GM23248 (cell line): Measurements from ENCODE around the gene ATP4A. TPM values are rescaled to one million over a fixed set of nuclear protein-coding genes. Genes with fewer than 3 reads are reported as not detected.

Experiments
- DNase-seq: peaks from one replicate; pipeline ENCODE4 v3.0.0-alpha.2; 2015
- H2AFZ ChIP-seq: fragments of 200-600 bp; sonication (generic); 2 replicates; pipeline ENCODE4 v1.6.1; 2016; ENCODE audit warnings: antibody characterized with exemption
- H3F3A ChIP-seq: fragments of 200-600 bp; sonication (generic); 2 replicates; pipeline ENCODE4 v1.6.1; 2016; ENCODE audit warnings: mild to moderate bottlenecking, antibody characterized with exemption, mixed run types; ENCODE audit not compliant: insufficient read depth
- H3K27ac ChIP-seq: fragments of 200-600 bp; sonication (generic); 2 replicates; pipeline ENCODE4 v1.5.1; 2016; ENCODE audit warnings: mild to moderate bottlenecking
- H3K27me3 ChIP-seq: fragments of 200-600 bp; sonication (generic); replicated peaks from 2 replicates; pipeline ENCODE4 v1.6.1; 2016; ENCODE audit warnings: mild to moderate bottlenecking; ENCODE audit not compliant: insufficient read depth
- H3K36me3 ChIP-seq: fragments of 200-600 bp; sonication (generic); 2 replicates; pipeline ENCODE4 v1.6.1; 2016; ENCODE audit warnings: low read depth, mild to moderate bottlenecking
- H3K4me1 ChIP-seq: fragments of 200-600 bp; sonication (generic); 2 replicates; pipeline ENCODE4 v1.6.1; 2016; ENCODE audit warnings: mild to moderate bottlenecking; ENCODE audit not compliant: insufficient read depth
- H3K4me2 ChIP-seq: fragments of 200-600 bp; sonication (generic); one replicate; pipeline ENCODE4 v1.6.1; 2016; ENCODE audit warnings: mild to moderate bottlenecking; ENCODE audit not compliant: unreplicated experiment
- H3K4me3 ChIP-seq: fragments of 200-600 bp; sonication (generic); 2 replicates; pipeline ENCODE4 v1.5.1; 2016; ENCODE audit warnings: mild to moderate bottlenecking
- H3K79me2 ChIP-seq: fragments of 200-600 bp; sonication (generic); 2 replicates; pipeline ENCODE4 v1.6.1; 2016; ENCODE audit warnings: mild to moderate bottlenecking; ENCODE audit not compliant: insufficient read depth
- H3K9ac ChIP-seq: fragments of 200-600 bp; sonication (generic); 2 replicates; pipeline ENCODE4 v1.6.1; 2016; ENCODE audit warnings: mild to moderate bottlenecking
- H3K9me2 ChIP-seq: fragments of 200-600 bp; sonication (generic); 2 replicates; pipeline ENCODE4 v1.6.1; 2016; ENCODE audit warnings: mixed run types, mild to moderate bottlenecking, moderate library complexity; ENCODE audit not compliant: insufficient read depth
- H3K9me3 ChIP-seq: fragments of 200-600 bp; sonication (generic); one replicate; pipeline ENCODE4 v1.6.1; 2017; ENCODE audit warnings: low read depth
- H4K20me1 ChIP-seq: fragments of 200-600 bp; sonication (generic); 2 replicates; pipeline ENCODE4 v1.6.0; 2016; ENCODE audit not compliant: insufficient read depth
- EZH2 ChIP-seq: fragments of 200-600 bp; sonication (generic); IDR thresholded peaks from 2 replicates; pipeline ENCODE4 v1.6.1; 2018; ENCODE audit warnings: antibody characterized with exemption, mild to moderate bottlenecking; ENCODE audit not compliant: insufficient read depth, poor library complexity, severe bottlenecking
- EZH2phosphoT487 ChIP-seq: fragments of 200-600 bp; sonication (generic); IDR thresholded peaks from 2 replicates; pipeline ENCODE4 v1.6.1; 2018; ENCODE audit warnings: antibody characterized with exemption, moderate library complexity, mild to moderate bottlenecking, low read depth; ENCODE audit not compliant: insufficient read depth
- WGBS, 2 experiments: methylation state at CpG; one replicate each; pipeline ENCODE4 v1.1.6; 2015 to 2017; ENCODE audit warnings: low lambda C conversion rate in 2 of 2, low coverage in 1 of 2; ENCODE audit errors: missing lambda C conversion rate in 2 of 2; 5-methylcytosine and 5-hydroxymethylcytosine counted together
- in situ Hi-C: fragments of 300-500 bp; cut with MboI; formaldehyde crosslinking; loops from 2 replicates; pipeline ENCODE4 v1.15.0; 2020
- polyA plus RNA-seq: library from polyadenylated mRNA; unstranded; fragments of >200 nt; fragmentation: Nextera tagmentation; extraction: Ambion mirVana; gene quantifications from 2 replicates; pipeline ENCODE4 v1.2.1, GENCODE V29; 2016
- total RNA-seq: library from RNA; depleted of rRNA; stranded (reverse); fragments of >200 nt; shearing (Covaris generic); gene quantifications from 2 replicates; pipeline ENCODE4 v1.2.3, GENCODE V29; 2014; rRNA removed

Gene ATP4A
- total RNA-seq = not detected in 2 replicates
- not detected in 2 replicates for polyA plus RNA-seq

- Histone ChIP-seq H3K27me3 (0 out of 2 replicates have a peak, but pooled peaks cover 14% of the 10 kb centered on the region), H3K4me2 (no peak within 1 kb of the TSS), H3K4me1 (no peaks in the 10 kb centered on the region), H3K9me2 (no peaks in the 10 kb centered on the region), H3K36me3 (no peaks in the 10 kb centered on the region), H3K79me2 (no peaks in the 10 kb centered on the region), H3K9ac (no peak within 1 kb of the TSS), H3F3A (no peaks in the 10 kb centered on the region), H4K20me1 (no peaks in the 10 kb centered on the region), H3K4me3 (no peak within 1 kb of the TSS), H3K9me3 (no peaks in the 10 kb centered on the region), H2AFZ (no peak within 1 kb of the TSS), H3K27ac (no peak within 1 kb of the TSS)
- no peak for TF ChIP-seq EZH2
- TF ChIP-seq EZH2phosphoT487 = no peak
- no peak for DNase-seq
- in situ Hi-C loops = no loop called here
- 45 to 51% methylated on average over 14 to 15 of the region's 15 CpGs for WGBS, 2 experiments
These were observed at the start of gene ATP4A for GRCh38 chr19:35563207-35563829. Gene ATP4A, minus strand, starts transcription at chr19:35563658. Its CDS starts 29 bp downstream, at chr19:35563629.

DNA sequence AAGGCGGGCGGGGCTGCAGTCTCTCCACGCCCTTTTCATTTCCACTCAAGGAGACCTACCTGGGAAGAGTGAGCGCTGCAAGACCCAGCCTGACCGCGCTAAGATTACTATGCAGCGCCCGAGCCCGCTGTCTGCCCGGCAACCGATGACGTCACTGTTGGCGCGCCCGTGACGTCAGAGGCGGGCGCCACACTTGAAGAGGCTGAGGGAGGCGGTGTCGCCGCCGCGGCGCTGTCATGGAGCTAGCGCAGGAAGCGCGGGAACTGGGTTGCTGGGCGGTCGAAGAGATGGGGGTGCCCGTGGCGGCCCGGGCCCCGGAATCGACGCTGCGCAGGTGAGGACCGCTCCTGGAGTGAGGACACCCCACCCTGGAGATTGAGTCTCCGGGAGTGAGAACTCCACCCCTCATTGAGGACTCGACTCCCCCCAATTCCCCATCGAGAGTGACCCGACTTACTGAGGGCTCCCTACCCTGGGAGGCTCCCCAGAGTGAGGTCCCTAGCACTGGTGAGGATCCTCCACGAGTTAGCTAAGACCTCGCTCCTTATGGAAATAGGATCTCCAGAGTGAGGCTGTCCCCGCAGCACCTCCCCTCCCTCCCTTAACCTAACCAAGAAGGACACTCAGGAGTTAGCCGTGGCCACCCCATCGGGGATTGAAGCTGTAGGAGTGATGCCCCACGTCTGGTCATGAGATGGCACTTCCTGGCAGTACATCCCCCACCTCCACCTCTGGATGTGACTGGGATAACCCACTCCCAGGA lies 49.3 kb upstream of the ATP4A start, which contains the start of gene HAUS5:
TSS of gene HAUS5 (plus strand) at position 177 of the 763 bp plus-strand sequence. CDS start at position 237, 60 bp downstream.
- WGBS, 2 experiments = 1% methylated on average over 47 of the region's 47 CpGs
- H3K27ac ChIP-seq = no peak within 1 kb of the TSS
- peak within 1 kb of the TSS; percentile 87 for H3K9ac ChIP-seq
- peak within 1 kb of the TSS; percentile 88 for H3K4me2 ChIP-seq
- no peaks in the 10 kb centered on the region for H3F3A ChIP-seq
- no peaks in the 10 kb centered on the region for H3K9me2 ChIP-seq
- H3K36me3 ChIP-seq = no peaks in the 10 kb centered on the region
- no peaks in the 10 kb centered on the region for H3K27me3 ChIP-seq
- peak; percentile 93 for DNase-seq
- in situ Hi-C loops = no loop called here
- peak within 1 kb of the TSS; percentile 90 for H3K4me3 ChIP-seq
- no peaks in the 10 kb centered on the region for H3K4me1 ChIP-seq
- H3K79me2 ChIP-seq = no peaks in the 10 kb centered on the region
- TF ChIP-seq EZH2 (no peak), EZH2phosphoT487 (no peak)
- H4K20me1 ChIP-seq = no peaks in the 10 kb centered on the region
- peak within 1 kb of the TSS; percentile 99 for H2AFZ ChIP-seq
- H3K9me3 ChIP-seq = no peaks in the 10 kb centered on the region

GRCh38 chr19:35612224-35612558 lies 48.7 kb upstream of the ATP4A start:
- Histone ChIP-seq H4K20me1 (no peaks in the 10 kb centered on the region), H3K36me3 (no peaks in the 10 kb centered on the region), H3K4me3 (peak overlapping the region; percentile 90), H3K9me3 (no peaks in the 10 kb centered on the region), H3F3A (no peaks in the 10 kb centered on the region), H3K79me2 (no peaks in the 10 kb centered on the region), H3K27ac (no peak overlapping the region), H3K4me1 (no peaks in the 10 kb centered on the region), H3K4me2 (peak overlapping the region; percentile 88), H3K9me2 (no peaks in the 10 kb centered on the region), H3K27me3 (no peaks in the 10 kb centered on the region), H3K9ac (peak overlapping the region; percentile 87), H2AFZ (peak overlapping the region; percentile 99)
- DNase-seq = no peak
- WGBS, 2 experiments = 7 to 24% methylated on average over 9 of the region's 9 CpGs
- TF ChIP-seq EZH2phosphoT487 (no peak), EZH2 (no peak)
- in situ Hi-C loops = no loop called here

DNA sequence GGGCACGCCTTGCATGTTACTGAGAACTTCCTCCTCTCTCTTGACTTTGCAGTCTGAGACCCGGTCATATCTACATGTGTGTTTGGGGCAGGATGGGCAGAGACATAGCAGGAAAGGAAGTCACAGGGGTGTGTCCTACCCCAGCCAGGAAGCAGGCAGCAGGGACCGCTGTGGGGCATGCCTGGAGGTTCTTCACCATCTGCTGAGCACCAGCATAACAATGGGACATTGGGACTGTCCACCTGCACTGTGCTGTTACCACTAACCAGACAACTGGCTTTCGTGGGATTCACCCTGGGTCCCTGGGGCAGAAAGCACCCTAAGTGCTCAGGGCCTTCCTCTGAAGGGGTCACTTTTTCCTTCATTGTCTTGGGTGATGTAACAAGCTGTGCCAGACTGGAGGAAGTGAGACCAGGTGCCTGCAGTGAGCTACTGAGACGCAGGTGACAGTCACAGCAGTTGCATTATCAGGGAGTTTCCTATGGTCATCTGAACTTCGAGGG lies 46.4 kb upstream of the ATP4A start:
- H2AFZ ChIP-seq = no peak overlapping the region
- no peaks in the 10 kb centered on the region for H4K20me1 ChIP-seq
- no peak overlapping the region for H3K4me2 ChIP-seq
- no peak overlapping the region for H3K27ac ChIP-seq
- no peaks in the 10 kb centered on the region for H3K36me3 ChIP-seq
- no peaks in the 10 kb centered on the region for H3K79me2 ChIP-seq
- 65 to 67% methylated on average over 6 of the region's 6 CpGs for WGBS, 2 experiments
- no peak overlapping the region for H3K9ac ChIP-seq
- H3K9me2 ChIP-seq = no peaks in the 10 kb centered on the region
- H3K9me3 ChIP-seq = no peaks in the 10 kb centered on the region
- in situ Hi-C loops = no loop called here
- no peaks in the 10 kb centered on the region for H3F3A ChIP-seq
- H3K27me3 ChIP-seq = no peaks in the 10 kb centered on the region
- TF ChIP-seq EZH2phosphoT487 (no peak), EZH2 (no peak)
- H3K4me3 ChIP-seq = no peak overlapping the region
- DNase-seq = no peak
- H3K4me1 ChIP-seq = no peaks in the 10 kb centered on the region
